Measurements from ENCODE around the gene F5.

F5 gene

DNA sequence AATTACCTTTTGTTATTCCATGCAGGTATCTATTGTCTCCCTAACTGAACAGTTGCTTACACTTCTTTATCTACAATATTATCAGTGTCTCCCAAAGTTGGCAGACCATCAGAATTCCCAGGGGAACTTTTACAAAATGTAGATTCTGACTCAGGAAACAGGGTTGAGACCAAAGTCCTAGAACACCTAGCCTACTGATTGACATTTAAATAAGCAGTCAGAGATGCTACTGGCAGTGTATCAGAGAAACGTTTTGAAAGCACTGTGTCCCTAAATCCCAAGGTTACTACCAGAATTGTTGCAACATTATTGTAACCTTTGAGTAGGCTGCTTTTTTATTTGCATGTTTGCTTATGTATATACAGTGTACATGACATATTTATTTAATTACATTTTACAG, 1.8 kb upstream of the F5 start:
- no peak for DNase-seq

DNA sequence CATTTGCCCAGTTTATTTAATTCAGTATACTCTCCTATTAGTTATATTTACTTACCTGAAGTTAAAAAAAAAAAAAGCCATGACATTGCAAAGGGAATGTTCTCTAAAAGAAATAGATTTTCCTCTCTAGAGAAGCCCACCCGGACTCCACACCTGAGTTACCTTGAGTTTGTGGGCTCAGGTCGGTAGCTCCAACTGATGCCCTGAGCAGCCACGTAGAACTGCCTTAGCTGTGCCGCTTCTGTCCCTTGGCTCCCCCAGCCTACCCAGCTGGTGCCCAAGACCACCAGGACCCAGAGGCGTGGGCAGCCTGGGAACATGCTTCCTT, 250 bp downstream of the F5 start:
- DNase-seq = no peak

- DNase-seq = no peak
These were observed 1.1 kb downstream of the F5 start for GRCh38 chr1:169585181-169585580.

DNA sequence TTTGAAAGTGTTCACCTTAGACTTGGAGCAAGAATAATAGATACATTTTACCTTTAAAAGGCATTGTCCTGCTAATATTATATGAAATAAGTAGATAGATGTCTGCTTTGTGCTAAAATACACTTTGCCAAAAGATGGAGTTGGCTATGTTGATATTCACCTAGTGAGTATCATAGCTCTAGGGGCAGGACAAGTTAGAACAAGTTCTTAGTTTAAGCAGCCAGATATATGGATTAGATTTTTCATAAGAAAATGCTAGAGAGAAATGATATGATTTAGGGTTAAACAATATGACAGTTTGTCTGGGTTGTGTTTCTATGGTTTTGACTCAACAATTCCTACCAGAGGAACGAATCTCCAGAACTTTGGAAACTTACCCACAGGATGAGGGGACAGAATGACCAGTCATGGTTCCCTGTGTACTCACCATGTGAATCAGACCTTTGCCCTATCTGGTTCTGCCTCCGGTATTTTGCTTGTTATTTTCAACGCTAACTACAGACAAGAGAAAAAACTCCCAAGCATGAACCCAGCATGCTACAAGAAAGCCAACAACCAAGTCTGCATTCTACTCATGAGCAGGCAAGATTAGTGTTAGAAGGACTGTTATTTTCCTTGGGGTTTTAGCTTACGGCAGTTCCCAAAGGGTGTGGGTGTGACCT, 1.7 kb downstream of the F5 start:
- DNase-seq = no peak

GRCh38 chr1:169577981-169578738, 8.1 kb downstream of the F5 start:
- DNase-seq = no peak

DNA sequence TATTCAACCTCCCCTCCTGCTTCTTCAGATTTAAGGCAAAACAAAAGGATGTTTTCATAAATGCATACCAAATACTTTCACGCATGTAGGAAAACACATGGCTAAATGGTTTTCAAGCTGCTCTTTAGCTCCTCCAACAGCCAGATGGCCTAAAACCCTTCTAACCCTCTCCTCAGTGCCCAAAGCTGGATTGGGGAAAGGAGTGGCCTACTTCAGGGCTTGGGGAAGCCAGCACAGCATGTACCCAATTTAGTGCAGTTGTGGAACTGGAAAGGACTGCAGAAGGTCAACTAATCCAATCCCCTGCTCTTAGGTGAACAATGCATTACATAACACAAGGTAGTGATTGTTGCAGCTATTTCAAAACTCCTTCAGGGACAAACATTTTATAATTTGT, 9.3 kb downstream of the F5 start:
- no peak for DNase-seq

GRCh38 chr1:169576241-169576934, 9.9 kb downstream of the F5 start:
- no peak for DNase-seq

- DNase-seq = no peak
These were observed 11.9 kb downstream of the F5 start for GRCh38 chr1:169574336-169574735.

DNA sequence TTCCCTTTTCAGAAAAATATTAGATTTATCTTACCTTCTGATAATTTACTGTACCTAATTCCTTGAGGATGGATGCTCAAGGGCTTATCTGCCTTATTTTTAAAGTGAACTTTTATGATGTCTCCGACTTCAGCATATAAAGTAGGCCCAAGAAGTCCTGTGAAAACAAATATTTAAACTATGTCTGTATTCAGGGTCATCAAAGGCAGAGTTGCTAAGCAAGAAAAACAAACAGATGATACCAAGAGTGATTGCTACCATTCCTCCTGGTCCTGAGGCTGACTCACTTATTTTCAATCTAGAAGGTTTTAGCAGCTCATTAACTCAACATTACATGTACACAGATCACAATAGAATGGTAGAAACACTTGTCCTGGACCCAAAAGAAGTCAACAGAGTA, 14.1 kb downstream of the F5 start:
- DNase-seq = no peak

DNA sequence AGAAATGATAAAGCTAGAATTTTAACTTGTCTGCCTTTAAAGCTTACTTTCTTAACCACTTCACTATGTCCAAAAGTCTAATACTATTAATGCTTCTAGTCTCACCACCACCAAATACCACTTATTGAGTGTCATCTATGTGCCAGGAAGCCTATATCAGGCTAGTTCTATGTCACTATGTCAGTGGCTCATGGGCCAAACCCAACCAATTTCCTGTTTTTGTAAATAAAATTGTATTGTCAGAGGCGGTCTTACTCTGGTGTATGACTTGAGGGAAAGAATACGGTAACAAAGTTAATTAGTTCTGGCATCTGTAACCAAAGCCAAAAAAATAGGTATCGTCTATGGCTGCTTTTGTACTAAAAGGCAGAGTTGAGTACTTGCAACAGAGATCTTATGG, 14.8 kb downstream of the F5 start:
- DNase-seq = no peak

DNA sequence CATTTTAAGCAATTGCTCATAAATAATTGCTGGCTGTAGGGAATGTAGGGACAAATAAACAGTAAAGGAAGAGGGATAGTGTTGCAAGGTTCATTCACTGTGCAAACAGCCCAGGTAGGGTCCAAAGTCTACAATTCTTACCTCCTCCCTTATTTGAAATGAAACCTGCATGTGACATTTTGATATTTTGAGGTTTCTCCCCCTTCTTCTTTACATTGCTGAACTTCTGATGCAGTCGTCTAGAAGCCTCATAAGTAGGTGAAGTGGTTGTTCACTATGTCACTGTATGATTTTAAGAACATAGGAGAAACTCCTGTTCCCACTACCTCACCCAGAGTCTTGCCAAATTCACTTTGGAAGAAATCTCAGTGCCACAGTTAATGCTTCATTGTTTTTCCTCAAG, 16.1 kb downstream of the F5 start:
- DNase-seq = no peak

DNA sequence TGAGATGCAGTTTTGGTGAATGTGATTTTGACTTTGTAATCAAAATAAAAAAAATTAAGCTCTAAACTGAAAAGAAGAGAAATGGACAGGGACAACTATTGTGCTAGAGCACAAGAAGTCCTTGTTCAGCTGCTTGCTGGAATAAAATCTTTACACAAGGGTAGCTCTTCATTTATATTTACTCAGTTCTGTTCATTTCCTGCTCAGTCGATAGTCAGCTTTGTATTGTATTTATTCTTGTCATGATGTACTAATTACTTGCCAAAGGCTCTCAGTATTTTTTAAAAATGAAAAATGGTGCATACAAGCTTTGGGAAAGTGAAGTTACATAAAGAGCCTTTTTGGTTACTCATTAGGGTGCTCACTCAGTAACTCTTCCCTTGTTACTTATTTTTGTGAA, 17.8 kb downstream of the F5 start:
- DNase-seq = no peak

GRCh38 chr1:169565335-169566271, 20.7 kb downstream of the F5 start:
- no peak for DNase-seq

DNA sequence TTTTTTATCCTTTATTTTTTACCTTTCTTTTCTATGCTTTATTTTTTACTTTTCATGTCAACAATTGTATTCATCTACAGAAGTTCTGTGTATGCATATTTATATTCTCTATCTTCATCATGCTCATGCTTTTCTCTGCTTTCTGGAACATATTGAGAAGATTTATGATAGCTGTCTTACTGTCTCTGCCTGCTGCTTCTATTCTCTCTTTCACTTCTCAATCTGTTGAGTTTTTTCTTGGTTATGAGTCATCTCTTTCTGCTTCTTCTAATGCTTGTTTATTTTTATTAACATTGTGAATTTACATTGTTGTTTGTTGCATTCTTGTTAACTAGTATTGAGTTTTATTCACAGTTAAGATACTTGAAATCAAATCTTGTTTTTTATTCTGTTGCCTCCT, 22.6 kb downstream of the F5 start:
- DNase-seq = no peak

DNA sequence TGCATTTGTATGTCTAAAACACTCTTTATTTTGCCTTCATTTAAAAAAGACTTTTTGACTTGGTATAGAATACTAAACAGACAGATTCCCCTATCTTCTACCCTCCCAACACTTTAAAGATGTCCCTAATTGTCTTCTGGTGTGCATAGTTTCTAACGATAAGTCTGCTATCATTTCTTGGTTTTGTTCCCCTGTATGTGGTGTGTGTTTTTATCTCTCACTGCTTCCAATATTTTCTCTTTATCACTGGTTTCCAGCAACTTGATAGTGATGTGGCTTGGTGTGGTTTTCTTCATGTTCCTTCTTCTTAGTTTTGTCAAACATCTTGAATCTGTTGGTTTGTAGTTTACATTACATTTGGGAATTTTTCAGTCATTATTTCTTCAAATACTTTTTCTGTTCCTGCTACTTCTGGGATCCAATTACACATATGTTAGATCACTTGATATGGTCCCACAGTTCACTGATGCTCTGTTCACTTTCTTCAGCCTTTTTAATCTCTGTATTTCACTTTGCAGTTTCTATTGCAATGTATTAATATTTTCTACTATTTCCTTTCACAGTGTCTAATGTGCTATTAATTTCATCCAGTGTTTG, 23.2 kb downstream of the F5 start:
- DNase-seq = no peak

DNA sequence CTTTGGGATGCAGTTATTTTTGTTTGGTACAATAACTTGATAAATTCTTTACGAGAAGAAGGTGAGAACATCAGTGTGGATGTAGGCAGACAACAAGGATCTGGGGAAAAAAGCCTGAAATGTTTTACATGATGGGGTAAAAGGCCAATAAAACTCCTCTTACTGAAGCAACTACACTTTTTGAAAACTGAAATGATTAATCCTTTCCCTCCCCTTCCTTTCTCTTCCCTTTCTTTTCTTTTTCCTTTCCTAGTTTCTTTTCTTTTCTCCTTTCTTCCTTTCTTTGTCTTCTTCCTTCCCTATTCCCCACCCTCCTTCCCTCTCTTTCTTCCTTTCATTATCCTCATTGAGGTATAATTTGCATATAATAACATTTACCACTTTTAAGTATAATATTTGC, 24.6 kb downstream of the F5 start:
- DNase-seq = no peak

GRCh38 chr1:169557131-169557530, 29.1 kb downstream of the F5 start:
- no peak for DNase-seq

- no peak for DNase-seq
These were observed 36.0 kb downstream of the F5 start for GRCh38 chr1:169550294-169550693.

DNA sequence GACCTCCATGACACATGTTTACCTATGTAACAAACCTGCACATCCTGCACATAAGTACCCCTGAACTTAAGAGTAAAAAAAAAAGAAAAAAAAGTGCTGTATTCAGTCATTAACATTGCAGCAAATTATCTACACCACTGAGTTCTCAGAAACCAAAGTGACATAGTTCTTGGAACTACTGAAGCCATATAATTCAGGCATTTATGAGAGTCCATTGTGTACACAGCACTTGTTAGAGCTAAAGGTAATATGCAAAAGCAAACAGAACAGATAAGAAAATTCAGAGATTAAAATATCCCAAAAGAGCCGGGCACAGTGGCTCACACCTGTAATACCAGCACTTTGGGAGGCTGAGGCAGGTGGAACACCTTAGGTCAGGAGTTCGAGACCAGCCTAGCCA, 38.0 kb downstream of the F5 start:
- DNase-seq = no peak

- no peak for DNase-seq
These were observed 39.9 kb downstream of the F5 start for GRCh38 chr1:169546087-169546995.

GRCh38 chr1:169545472-169545871, 40.8 kb downstream of the F5 start:
- DNase-seq = no peak

Measured in SIG-M5 (cell line).